Caco-2 (cell line): Measurements from ENCODE around the gene CDKAL1. TPM values are rescaled to one million over a fixed set of nuclear protein-coding genes. Genes with fewer than 3 reads are reported as not detected.

Experiments
- BruUV-seq: library from RNA; stranded (reverse); fragments of 400-500 nt; replicated peaks from 2 replicates; lab custom pipeline; 2021; lab: Mats Ljungman, UMichigan
- CTCF ChIA-PET: fragments of 300-600 bp; sonication (Branson Sonifier 250); formaldehyde crosslinking; loops from one replicate; lab custom pipeline; 2022; ENCODE audit warnings: antibody characterized with exemption; lab: Charles Lee
- POLR2A ChIA-PET: fragments of 300-600 bp; sonication (Branson Sonifier 250); formaldehyde crosslinking; loops from one replicate; lab custom pipeline; 2022; ENCODE audit warnings: antibody characterized with exemption; lab: Charles Lee
- DNase-seq, 2 experiments: peaks; one replicate each; pipeline versions ENCODE4 v3.0.0 to v3.0.0-alpha.2; 2020 to 2022
- H3K27me3 ChIP-seq: replicated peaks from 2 replicates; pipeline ENCODE4 v1.6.0; 2011; ENCODE audit warnings: low read length; ENCODE audit not compliant: control insufficient read depth, insufficient read depth
- H3K36me3 ChIP-seq: 2 replicates; pipeline ENCODE4 v1.5.1; 2011; ENCODE audit warnings: low read length; ENCODE audit not compliant: control insufficient read depth, insufficient read depth
- H3K4me1 ChIP-seq: fragments of 250-450 bp; sonication (Bioruptor Pico); 2 replicates; pipeline ENCODE4 v1.5.1; 2020; ENCODE audit warnings: mild to moderate bottlenecking
- H3K4me3 ChIP-seq: 2 replicates; pipeline ENCODE4 v1.5.1; 2011; ENCODE audit warnings: low read depth, mild to moderate bottlenecking, control low read depth, low read length
- H3K9me3 ChIP-seq: fragments of 250-450 bp; sonication (Bioruptor Pico); 2 replicates; pipeline ENCODE4 v1.5.1; 2020; ENCODE audit warnings: mild to moderate bottlenecking, moderate library complexity
- H3K27ac Mint-ChIP-seq: one replicate; pipeline ENCODE4 v1.8.0; 2022; ENCODE audit warnings: mixed read lengths; ENCODE audit not compliant: unreplicated experiment
- H3K27me3 Mint-ChIP-seq: one replicate; pipeline ENCODE4 v1.8.0; 2022; ENCODE audit warnings: mixed read lengths; ENCODE audit not compliant: insufficient read depth, unreplicated experiment
- H3K36me3 Mint-ChIP-seq: one replicate; pipeline ENCODE4 v1.8.0; 2022; ENCODE audit warnings: mild to moderate bottlenecking, mixed read lengths; ENCODE audit not compliant: insufficient read depth, unreplicated experiment
- H3K4me1 Mint-ChIP-seq: one replicate; pipeline ENCODE4 v1.8.0; 2022; ENCODE audit warnings: low read depth, mixed read lengths; ENCODE audit not compliant: unreplicated experiment
- H3K4me3 Mint-ChIP-seq: one replicate; pipeline ENCODE4 v1.8.0; 2022; ENCODE audit warnings: mild to moderate bottlenecking, moderate library complexity, mixed read lengths; ENCODE audit not compliant: unreplicated experiment
- H3K9me3 Mint-ChIP-seq: one replicate; pipeline ENCODE4 v1.8.0; 2022; ENCODE audit warnings: mixed read lengths; ENCODE audit not compliant: unreplicated experiment
- intact Hi-C: fragments of 100-400 bp; cut with micrococcal nuclease; formaldehyde crosslinking; loops from one replicate; pipeline ENCODE4 v1.10.0; 2022; ENCODE audit not compliant: unreplicated experiment
- total RNA-seq: library from RNA; stranded (reverse); gene quantifications from 2 replicates; pipeline ENCODE4 v1.2.3, GENCODE V29; 2022
- TF ChIP-seq, protein P1 (sequence below), 2 experiments: fragments of 200-600 bp in 1 of 2; IDR thresholded peaks; 1 replicate in 1 of 2; 2 replicates in 1 of 2; pipeline versions ENCODE4 v1.5.1 to v1.8.0; 2011 to 2022; ENCODE audit warnings: antibody characterized with exemption in 1 of 2, control low read depth in 1 of 2, inconsistent platforms in 1 of 2, low read depth in 1 of 2, low read length in 1 of 2, mild to moderate bottlenecking in 1 of 2, moderate library complexity in 1 of 2; ENCODE audit not compliant: insufficient read depth in 1 of 2, severe bottlenecking in 1 of 2, unreplicated experiment in 1 of 2

Gene CDKAL1
- total RNA-seq, 1 experiment from 2014 or later: 18.7 TPM

DNA sequence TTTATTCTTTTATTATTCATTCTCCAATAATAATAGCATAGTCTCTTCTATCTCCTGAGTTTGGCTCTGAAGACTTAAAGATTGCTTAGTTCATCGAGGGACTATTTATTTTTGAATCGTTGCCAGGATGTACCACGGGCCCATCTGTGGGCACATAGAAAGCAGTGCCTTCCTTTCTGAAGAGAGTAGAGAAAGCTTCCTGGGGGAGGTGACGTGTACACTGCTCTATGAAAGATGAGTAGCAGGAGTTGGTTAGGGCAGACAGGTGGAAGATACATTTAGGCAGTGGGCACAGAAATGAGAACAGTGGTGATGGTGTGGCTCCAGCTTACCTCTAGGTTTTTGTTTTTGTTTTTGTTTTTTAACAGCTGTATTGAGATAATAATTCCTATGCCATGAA, 98.4 kb downstream of the CDKAL1 start:
- TF ChIP-seq, protein P1, sequence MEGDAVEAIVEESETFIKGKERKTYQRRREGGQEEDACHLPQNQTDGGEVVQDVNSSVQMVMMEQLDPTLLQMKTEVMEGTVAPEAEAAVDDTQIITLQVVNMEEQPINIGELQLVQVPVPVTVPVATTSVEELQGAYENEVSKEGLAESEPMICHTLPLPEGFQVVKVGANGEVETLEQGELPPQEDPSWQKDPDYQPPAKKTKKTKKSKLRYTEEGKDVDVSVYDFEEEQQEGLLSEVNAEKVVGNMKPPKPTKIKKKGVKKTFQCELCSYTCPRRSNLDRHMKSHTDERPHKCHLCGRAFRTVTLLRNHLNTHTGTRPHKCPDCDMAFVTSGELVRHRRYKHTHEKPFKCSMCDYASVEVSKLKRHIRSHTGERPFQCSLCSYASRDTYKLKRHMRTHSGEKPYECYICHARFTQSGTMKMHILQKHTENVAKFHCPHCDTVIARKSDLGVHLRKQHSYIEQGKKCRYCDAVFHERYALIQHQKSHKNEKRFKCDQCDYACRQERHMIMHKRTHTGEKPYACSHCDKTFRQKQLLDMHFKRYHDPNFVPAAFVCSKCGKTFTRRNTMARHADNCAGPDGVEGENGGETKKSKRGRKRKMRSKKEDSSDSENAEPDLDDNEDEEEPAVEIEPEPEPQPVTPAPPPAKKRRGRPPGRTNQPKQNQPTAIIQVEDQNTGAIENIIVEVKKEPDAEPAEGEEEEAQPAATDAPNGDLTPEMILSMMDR (IDR thresholded peaks at IDR 0.05; ENCODE audit: insufficient read depth in 1 of 2, low read depth in 1 of 2, low read length in 1 of 2, severe bottlenecking in 1 of 2, unreplicated experiment in 1 of 2): no peak
- no peaks in the 10 kb centered on the region for H3K27me3 ChIP-seq
- BruUV-seq: no TSS peak
- no peak for DNase-seq
- Mint-ChIP-seq H3K9me3 (no peaks in the 10 kb centered on the region), H3K4me1 (peaks cover 12% of the 10 kb centered on the region), H3K36me3 (no peaks in the 10 kb centered on the region), H3K4me3 (no peak overlapping the region), H3K27me3 (no peaks in the 10 kb centered on the region), H3K27ac (no peak overlapping the region)
- no peak overlapping the region for H3K4me3 ChIP-seq
- ChIA-PET CTCF (no interaction called here), POLR2A (no interaction called here)
- no peaks in the 10 kb centered on the region for H3K9me3 ChIP-seq
- intact Hi-C loops: no loop called here
- no peaks in the 10 kb centered on the region for H3K36me3 ChIP-seq
- peaks cover 9% of the 10 kb centered on the region for H3K4me1 ChIP-seq

DNA sequence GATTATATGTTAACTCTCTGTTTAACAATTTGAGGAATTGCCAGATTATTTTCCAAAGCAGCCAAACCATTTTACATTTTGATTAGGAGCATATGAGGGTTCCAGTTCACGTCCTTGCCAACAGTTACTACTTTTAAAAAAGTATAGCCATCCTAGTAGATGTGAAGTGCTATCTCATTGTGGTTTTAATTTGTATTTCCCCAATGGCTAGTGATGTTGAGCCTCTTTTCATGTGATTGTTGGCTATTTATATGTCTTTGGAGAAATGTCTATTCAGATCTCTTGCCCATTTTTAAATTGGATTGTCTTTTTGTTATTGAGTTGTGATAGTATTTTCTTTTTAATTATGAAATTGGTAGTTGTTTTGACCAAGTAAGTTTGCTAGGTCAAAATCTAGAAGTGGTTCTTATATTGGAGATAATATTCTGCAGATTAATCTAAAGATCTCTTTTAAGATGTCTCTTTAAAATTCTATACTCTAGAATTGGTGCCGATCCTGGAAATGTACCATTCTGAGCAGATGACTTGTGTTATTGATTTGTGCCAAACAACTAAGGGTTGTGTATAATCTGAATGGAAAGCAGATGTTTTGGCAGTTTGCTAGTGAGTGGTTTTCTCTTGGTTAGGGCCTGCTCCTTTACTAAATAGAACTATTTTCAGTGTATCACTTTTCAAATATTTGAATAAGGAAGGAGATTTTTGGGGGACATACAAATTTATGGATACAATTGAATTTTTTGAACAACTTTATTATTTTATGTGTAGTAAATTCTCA, 99.5 kb downstream of the CDKAL1 start:
- Histone ChIP-seq H3K36me3 (no peaks in the 10 kb centered on the region), H3K4me3 (no peak overlapping the region), H3K27me3 (no peaks in the 10 kb centered on the region), H3K4me1 (peaks cover 9% of the 10 kb centered on the region), H3K9me3 (no peaks in the 10 kb centered on the region)
- Mint-ChIP-seq H3K27ac (no peak overlapping the region), H3K27me3 (no peaks in the 10 kb centered on the region), H3K4me3 (no peak overlapping the region), H3K4me1 (peaks cover 12% of the 10 kb centered on the region), H3K36me3 (no peaks in the 10 kb centered on the region), H3K9me3 (no peaks in the 10 kb centered on the region)
- BruUV-seq: no TSS peak
- intact Hi-C loops: no loop called here
- no peak for DNase-seq
- ChIA-PET POLR2A (no interaction called here), CTCF (no interaction called here)
- TF ChIP-seq, protein P1 (IDR thresholded peaks at IDR 0.05; ENCODE audit: insufficient read depth in 1 of 2, low read depth in 1 of 2, low read length in 1 of 2, severe bottlenecking in 1 of 2, unreplicated experiment in 1 of 2): no peak

DNA sequence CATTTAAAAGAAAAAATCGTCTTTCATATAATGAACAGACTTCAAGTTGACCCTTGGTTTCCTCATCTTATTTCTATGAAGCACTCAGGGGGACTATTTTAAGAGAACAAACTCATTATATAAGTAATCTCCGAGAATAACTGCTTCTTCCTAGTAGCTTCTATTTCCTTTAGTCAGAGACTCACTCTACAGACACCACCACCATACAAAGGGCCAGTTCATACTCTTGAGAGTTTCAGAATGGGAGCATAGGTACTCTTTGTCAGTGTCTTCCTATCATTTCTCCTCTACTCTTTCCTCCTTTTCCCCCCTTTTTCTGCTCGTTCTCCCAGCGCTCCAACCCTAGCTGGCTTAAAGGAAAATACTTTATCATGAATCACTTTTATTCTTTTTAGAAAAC, 104.9 kb downstream of the CDKAL1 start:
- no peak overlapping the region for H3K27ac Mint-ChIP-seq
- H3K9me3 ChIP-seq: no peaks in the 10 kb centered on the region
- intact Hi-C loops: no loop called here
- H3K27me3 ChIP-seq: no peaks in the 10 kb centered on the region
- peaks cover 6% of the 10 kb centered on the region for H3K36me3 Mint-ChIP-seq
- H3K36me3 ChIP-seq: no peaks in the 10 kb centered on the region
- CTCF ChIA-PET: no interaction called here
- POLR2A ChIA-PET: no interaction called here
- no peak overlapping the region for H3K4me3 ChIP-seq
- H3K9me3 Mint-ChIP-seq: no peaks in the 10 kb centered on the region
- no peak overlapping the region for H3K4me3 Mint-ChIP-seq
- TF ChIP-seq, protein P1 (IDR thresholded peaks at IDR 0.05; ENCODE audit: insufficient read depth in 1 of 2, low read depth in 1 of 2, low read length in 1 of 2, severe bottlenecking in 1 of 2, unreplicated experiment in 1 of 2): no peak
- no peaks in the 10 kb centered on the region for H3K27me3 Mint-ChIP-seq
- BruUV-seq: no TSS peak
- H3K4me1 ChIP-seq: no peaks in the 10 kb centered on the region
- H3K4me1 Mint-ChIP-seq: no peaks in the 10 kb centered on the region
- no peak for DNase-seq
